Adrenal gland (tissue), 12 donors: Measurements from ENCODE around the gene MYL9. TPM values are rescaled to one million over a fixed set of nuclear protein-coding genes. Genes with fewer than 3 reads are reported as not detected.

Experiments used
- DNase-seq, 7 donors: peaks; one replicate each; pipeline ENCODE4 v3.0.0-alpha.2; 2019 to 2020
- H3K27ac ChIP-seq, 5 donors: fragments of 200-600 bp; sonication (generic) in 4 of 5; 1 replicate in 3 of 5; 2 replicates in 2 of 5; pipeline versions ENCODE4 v1.5.1 to v1.8.0; 2016 to 2020; ENCODE audit warnings: mild to moderate bottlenecking in 1 of 5
- H3K27me3 ChIP-seq: fragments of 200-600 bp; 2 replicates; pipeline ENCODE4 v1.8.0; 2021
- H3K36me3 ChIP-seq, 2 donors: fragments of 200-600 bp; replicated peaks in 1 of 2; 1 replicate in 1 of 2; 2 replicates in 1 of 2; pipeline versions ENCODE4 v1.5.1 to v1.8.0; 2018 to 2022
- H3K4me1 ChIP-seq, 2 donors: fragments of 200-600 bp; replicated peaks in 1 of 2; 1 replicate in 1 of 2; 2 replicates in 1 of 2; pipeline versions ENCODE4 v1.5.1 to v1.8.0; 2018 to 2021
- H3K4me3 ChIP-seq, 4 donors: fragments of 200-600 bp; sonication (generic) in 3 of 4; one replicate each; pipeline ENCODE4 v1.5.1; 2016 to 2018
- H3K9me3 ChIP-seq, 3 donors: fragments of 200-600 bp; sonication (generic) in 1 of 3; replicated peaks in 1 of 3; 1 replicate in 2 of 3; 2 replicates in 1 of 3; pipeline versions ENCODE4 v1.5.1 to v1.8.0; 2016 to 2021
- POLR2A ChIP-seq, 2 donors: fragments of 450-650 bp; IDR thresholded peaks; one replicate each; pipeline ENCODE4 v1.6.1; 2017; ENCODE audit warnings: antibody characterized with exemption in 2 of 2, mild to moderate bottlenecking in 2 of 2, moderate library complexity in 1 of 2
- WGBS, 4 donors: extraction: QIAGEN DNeasy Blood & Tissue Kit in 2 of 4; methylation state at CpG; one replicate each; pipeline versions ENCODE4 v1.1.5 to v1.1.7; 2013 to 2017; 5-methylcytosine and 5-hydroxymethylcytosine counted together
- intact Hi-C, 2 donors: fragments of 100-400 bp; cut with DNase I; formaldehyde crosslinking; loops; one replicate each; pipeline versions ENCODE4 v1.14.1 to v1.15.0; 2022 to 2023
- polyA plus RNA-seq, 3 donors: library from polyadenylated mRNA; stranded (reverse); fragments of 200-250 nt in 2 of 3; fragments of 350-450 nt in 1 of 3; fragmentation: Illumina TruSeq in 1 of 3; extraction: RNeasy Lipid Tissue Mini Kit (QIAGEN cat#74804) in 1 of 3; gene quantifications; one replicate each; pipeline ENCODE4 v1.2.3, GENCODE V29; 2013 to 2014
- total RNA-seq, 9 donors: library from RNA; depleted of rRNA in 4 of 9; stranded (reverse); fragments of >200 nt in 4 of 9; fragments of 120-200 nt in 1 of 9; fragmentation: NEBNext Ultra II Directional in 1 of 9; extraction: Animal tissue kit (Norgen Biotek cat#: 25700) in 1 of 9; gene quantifications; one replicate each; pipeline versions ENCODE4 v1.1.0 to v1.2.4, GENCODE V29; 2013 to 2023
- TF ChIP-seq, protein P1 (sequence below), 6 experiments: fragments of 450-650 bp in 4 of 6; fragments of 200-600 bp in 2 of 6; sonication (generic) in 1 of 6; IDR thresholded peaks; 1 replicate in 5 of 6; 2 replicates in 1 of 6; pipeline versions ENCODE4 v1.5.1 to v1.8.0; 2016 to 2021; ENCODE audit warnings: antibody characterized with exemption in 6 of 6, mild to moderate bottlenecking in 2 of 6, moderate library complexity in 1 of 6
- donor health status: healthy with polysubstance abuse.
- donor health status: Bipolar disorder and iron deficiency.
- donor health status: DM: yes; HTN: yes; CAD: no.
- donor health status: DM: no; HTN: no; CAD: no.
- donor health status: DM: no; HTN: no; CAD: no.
- donor health status: DM: yes; HTN: yes; CAD: no.

The MYL9 gene
- total and polyA plus RNA-seq, 12 donors, result 241 to 1,967 (median 785) TPM

DNA sequence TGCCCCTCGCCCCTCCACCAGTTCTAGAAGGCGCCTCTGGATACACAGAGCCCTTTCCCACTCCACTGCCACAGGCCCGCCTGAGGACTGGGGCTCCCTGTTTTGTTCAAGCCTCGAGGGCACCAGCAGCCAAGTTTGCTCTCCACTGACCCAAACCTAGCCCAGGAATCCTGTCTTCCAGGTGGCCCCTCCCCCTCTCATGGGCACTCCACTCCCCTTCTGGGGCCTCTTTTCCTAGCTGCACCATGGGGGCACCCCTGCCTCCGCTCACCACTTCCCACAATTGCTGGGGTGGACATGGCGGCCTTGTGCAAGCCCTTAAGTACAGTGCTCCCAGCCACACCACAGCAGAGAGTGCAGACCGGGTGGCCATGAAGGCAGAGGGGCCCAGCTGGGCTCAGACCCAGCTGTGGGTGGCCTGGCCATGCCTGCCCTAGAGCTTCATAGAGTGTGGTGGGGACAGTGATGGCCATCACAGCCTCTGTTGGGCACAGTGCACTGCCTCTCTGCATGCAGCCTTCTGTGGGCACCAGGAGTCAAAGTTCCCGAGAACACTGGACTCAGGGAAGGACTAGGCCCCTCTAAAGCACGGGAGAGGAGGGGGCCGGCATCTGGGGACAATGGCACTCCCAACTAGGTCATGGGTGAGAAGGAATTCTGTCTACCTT lies 1.3 kb downstream of the MYL9 start:
- DNase-seq, result peak in 1 of 7 donors; percentile 46
- peak overlapping the region; percentile 75 to 98 (median 93) for H3K27ac ChIP-seq
- 48 to 76% (median 69%) methylated on average over 6 to 10 of the region's 10 CpGs for WGBS, 4 donors
- intact Hi-C loops, result no loop called here
- TF ChIP-seq, protein P1, sequence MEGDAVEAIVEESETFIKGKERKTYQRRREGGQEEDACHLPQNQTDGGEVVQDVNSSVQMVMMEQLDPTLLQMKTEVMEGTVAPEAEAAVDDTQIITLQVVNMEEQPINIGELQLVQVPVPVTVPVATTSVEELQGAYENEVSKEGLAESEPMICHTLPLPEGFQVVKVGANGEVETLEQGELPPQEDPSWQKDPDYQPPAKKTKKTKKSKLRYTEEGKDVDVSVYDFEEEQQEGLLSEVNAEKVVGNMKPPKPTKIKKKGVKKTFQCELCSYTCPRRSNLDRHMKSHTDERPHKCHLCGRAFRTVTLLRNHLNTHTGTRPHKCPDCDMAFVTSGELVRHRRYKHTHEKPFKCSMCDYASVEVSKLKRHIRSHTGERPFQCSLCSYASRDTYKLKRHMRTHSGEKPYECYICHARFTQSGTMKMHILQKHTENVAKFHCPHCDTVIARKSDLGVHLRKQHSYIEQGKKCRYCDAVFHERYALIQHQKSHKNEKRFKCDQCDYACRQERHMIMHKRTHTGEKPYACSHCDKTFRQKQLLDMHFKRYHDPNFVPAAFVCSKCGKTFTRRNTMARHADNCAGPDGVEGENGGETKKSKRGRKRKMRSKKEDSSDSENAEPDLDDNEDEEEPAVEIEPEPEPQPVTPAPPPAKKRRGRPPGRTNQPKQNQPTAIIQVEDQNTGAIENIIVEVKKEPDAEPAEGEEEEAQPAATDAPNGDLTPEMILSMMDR (IDR thresholded peaks at IDR 0.05), result no peak
- TF ChIP-seq POLR2A (IDR thresholded peaks at IDR 0.05), result no peak
- H3K36me3 ChIP-seq, result peaks cover 0 to 29% of the 10 kb centered on the region in 2 donors
- no peaks in the 10 kb centered on the region for H3K27me3 ChIP-seq
- peaks cover 34 to 74% of the 10 kb centered on the region in 2 donors for H3K4me1 ChIP-seq
- H3K4me3 ChIP-seq, result peak overlapping the region in 2 of 4 donors; percentile 77 to 95
- H3K9me3 ChIP-seq, result no peaks in the 10 kb centered on the region

DNA sequence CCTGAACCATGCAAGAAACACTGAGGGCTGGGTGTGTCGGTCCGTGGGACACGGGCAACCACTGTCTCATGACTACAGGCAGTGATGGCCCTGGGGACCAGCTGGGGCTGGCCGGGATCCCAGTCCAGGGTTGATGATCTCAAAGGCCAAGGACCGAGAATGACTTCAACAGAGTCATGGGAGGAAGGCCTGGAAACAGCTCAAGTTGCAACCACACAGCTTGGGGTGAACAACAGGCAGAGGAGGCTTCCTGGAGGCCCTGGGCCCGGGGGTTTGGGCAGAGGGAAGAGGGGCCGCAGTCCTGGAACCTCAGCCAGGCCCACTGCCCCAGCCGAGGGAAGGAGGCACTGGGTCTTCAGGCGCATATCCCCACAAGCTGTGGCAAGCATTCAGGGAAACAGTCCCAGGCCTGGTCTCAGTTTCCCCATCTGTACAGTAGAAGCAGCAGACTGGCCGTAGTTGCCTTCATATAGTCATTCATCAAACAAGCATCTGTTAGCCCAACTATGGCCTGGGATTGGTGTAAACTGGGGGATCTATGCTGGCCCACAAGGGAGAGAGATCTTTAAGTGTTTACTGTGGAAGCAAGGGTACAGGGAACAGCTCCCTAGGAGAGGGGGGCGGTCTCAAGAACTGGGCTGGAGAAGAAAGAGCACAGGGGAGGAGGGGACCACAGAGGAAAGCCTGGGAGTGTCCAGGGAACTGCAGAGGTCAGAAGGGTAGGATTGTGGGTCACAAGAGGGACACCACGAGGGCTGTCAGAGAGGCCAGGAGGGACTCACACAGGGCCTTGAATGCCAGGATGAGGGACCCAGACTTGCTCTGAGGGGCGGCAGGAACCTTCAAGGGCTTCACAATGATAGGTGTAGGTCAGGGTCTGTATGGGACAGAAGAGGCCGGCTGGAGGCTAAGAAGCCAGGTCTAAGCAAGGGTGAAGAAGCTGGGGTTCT lies 2.1 kb downstream of the MYL9 start:
- Histone ChIP-seq H3K27ac (peak overlapping the region; percentile 85 to 98 (median 93)), H3K27me3 (no peaks in the 10 kb centered on the region), H3K4me1 (peaks cover 34 to 66% of the 10 kb centered on the region in 2 donors), H3K4me3 (peak overlapping the region in 2 of 4 donors; percentile 9 to 95), H3K36me3 (peaks cover 0 to 37% of the 10 kb centered on the region in 2 donors), H3K9me3 (no peaks in the 10 kb centered on the region)
- 24 to 40% (median 35%) methylated on average over 8 to 14 of the region's 14 CpGs for WGBS, 4 donors
- DNase-seq, result peak; percentile 92 to 98 (median 98)
- peak in 1 of 2 donors; percentile 95 for TF ChIP-seq POLR2A (IDR thresholded peaks at IDR 0.05)
- TF ChIP-seq, protein P1 (IDR thresholded peaks at IDR 0.05), result no peak
- intact Hi-C loops, result no loop called here

DNA sequence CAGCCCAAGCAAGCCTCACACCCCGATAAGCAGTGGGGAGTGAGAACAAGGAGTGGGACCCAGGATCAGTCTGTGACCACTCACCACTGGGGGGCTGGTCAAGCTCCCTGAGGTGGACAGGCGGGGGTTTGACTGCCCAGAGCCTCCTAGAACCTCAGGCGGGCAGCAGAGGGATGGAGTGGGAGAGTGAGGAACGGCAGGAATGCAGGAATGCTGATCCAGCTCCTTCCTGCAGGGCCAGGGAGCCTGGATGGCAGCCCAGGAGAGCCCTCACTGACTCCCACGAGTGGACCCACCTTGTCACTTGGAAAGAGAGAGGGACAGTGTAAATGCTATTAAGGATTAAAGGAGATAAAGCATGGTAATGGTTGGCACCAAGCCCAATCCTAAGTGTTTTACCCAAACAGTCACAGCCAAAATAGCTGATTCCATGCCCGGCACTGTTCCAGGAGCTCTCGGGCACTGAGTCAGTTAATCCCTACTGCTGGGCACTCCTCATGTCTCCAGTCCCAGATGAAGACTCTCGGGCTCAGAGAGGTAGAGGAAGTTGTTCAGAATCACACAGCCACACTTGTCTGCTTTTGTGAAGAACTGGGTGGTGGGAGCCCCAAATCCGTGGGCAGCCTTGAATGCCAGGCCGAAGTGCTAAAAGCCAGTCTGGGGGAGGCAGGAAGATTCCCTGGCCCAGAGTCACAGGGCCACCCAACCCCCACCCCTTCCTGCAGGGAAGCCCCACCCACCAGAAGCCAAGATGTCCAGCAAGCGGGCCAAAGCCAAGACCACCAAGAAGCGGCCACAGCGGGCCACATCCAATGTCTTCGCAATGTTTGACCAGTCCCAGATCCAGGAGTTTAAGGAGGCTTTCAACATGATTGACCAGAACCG lies 3.1 kb downstream of the MYL9 start:
- H3K27me3 ChIP-seq, result no peaks in the 10 kb centered on the region
- DNase-seq, result peak; percentile 72 to 91 (median 88)
- H3K36me3 ChIP-seq, result peaks cover 0 to 44% of the 10 kb centered on the region in 2 donors
- H3K9me3 ChIP-seq, result no peaks in the 10 kb centered on the region
- TF ChIP-seq POLR2A (IDR thresholded peaks at IDR 0.05), result peak in 1 of 2 donors; percentile 38
- TF ChIP-seq, protein P1 (IDR thresholded peaks at IDR 0.05), result no peak
- H3K27ac ChIP-seq, result peak overlapping the region; percentile 85 to 98 (median 93)
- WGBS, 4 donors, result 32 to 59% (median 58%) methylated on average over 9 to 15 of the region's 15 CpGs
- peak overlapping the region in 2 of 4 donors; percentile 4 to 95 for H3K4me3 ChIP-seq
- intact Hi-C loops, result no loop called here
- H3K4me1 ChIP-seq, result peaks cover 34 to 64% of the 10 kb centered on the region in 2 donors
